GM12873 (cell line): Measurements from ENCODE around the gene GRAMD2A.

Source experiments
- TF ChIP-seq, protein P1 (sequence below): IDR thresholded peaks from 2 replicates; pipeline ENCODE4 v1.5.1; 2012; ENCODE audit warnings: low read depth, mild to moderate bottlenecking, moderate library complexity, low read length, control low read depth; ENCODE audit not compliant: insufficient read depth; ENCODE audit errors: missing control alignments

Gene GRAMD2A

DNA sequence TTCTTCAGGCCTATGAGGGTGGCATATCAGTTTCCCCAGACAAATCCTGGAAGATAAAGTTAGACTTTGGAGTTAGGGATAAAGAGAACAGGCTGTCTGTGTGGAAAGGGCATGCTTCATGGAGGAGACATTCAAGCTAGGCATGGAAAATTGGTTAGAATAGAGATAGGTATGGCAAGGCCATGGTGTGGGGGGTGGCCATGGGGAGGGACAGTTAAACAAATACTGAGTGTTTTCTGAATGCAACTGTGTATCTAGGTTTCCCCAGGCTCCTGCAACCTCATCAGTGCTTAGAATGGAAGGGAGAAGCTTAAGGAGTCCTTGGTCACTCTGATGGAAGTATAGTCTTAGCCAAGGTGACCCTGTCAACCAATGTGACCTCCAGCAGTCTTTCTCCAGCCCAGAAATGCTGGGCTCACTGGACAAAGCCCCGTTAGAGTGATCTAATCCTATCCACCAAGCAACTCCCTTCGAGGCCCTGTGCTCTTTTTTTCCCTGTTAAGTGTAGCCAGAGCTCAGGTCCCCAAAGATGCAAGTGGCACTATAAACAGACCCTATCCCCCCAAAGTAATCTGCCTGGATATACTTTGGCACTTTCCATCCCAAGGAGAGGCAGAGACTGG lies 38.9 kb upstream of the GRAMD2A start:
- TF ChIP-seq, protein P1, sequence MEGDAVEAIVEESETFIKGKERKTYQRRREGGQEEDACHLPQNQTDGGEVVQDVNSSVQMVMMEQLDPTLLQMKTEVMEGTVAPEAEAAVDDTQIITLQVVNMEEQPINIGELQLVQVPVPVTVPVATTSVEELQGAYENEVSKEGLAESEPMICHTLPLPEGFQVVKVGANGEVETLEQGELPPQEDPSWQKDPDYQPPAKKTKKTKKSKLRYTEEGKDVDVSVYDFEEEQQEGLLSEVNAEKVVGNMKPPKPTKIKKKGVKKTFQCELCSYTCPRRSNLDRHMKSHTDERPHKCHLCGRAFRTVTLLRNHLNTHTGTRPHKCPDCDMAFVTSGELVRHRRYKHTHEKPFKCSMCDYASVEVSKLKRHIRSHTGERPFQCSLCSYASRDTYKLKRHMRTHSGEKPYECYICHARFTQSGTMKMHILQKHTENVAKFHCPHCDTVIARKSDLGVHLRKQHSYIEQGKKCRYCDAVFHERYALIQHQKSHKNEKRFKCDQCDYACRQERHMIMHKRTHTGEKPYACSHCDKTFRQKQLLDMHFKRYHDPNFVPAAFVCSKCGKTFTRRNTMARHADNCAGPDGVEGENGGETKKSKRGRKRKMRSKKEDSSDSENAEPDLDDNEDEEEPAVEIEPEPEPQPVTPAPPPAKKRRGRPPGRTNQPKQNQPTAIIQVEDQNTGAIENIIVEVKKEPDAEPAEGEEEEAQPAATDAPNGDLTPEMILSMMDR: no peak

DNA sequence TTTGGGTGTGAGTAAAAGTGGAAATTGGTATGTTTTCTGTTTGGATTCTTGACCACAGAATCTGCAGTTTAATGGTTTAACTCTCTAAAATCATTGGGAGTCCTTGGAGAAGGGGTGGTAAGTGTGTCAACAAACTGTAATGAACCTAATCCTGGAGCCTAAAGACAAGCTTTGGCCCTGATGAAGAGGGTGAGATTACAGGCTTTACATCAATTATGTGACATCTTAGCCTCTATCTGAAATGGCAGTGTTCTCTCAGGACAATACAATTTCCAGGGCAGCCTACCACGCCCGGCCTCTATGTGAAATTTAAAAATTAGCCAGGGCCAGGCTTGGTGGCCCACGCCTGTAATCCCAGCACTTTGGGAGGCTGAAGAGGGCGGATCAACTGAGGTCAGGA lies 37.7 kb upstream of the GRAMD2A start:
- TF ChIP-seq, protein P1: no peak

DNA sequence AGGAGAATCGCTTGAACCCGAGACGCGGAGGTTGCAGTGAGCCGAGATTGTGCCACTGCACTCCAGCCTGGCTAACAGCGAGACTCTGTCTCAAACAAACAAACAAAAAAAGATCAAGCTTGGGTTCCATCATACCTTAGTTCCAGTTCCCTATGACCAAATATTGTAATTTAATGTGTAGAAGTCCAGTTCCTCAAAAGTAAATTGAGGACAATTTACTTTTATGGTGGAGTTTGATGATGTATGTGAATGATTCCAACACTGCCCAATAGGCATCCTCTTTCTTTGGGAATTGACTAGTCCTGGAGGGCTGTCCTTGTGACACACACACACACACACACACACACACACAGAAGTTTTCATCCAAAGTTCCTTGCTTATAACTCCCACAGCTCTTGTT lies 36.2 kb upstream of the GRAMD2A start:
- TF ChIP-seq, protein P1: no peak

DNA sequence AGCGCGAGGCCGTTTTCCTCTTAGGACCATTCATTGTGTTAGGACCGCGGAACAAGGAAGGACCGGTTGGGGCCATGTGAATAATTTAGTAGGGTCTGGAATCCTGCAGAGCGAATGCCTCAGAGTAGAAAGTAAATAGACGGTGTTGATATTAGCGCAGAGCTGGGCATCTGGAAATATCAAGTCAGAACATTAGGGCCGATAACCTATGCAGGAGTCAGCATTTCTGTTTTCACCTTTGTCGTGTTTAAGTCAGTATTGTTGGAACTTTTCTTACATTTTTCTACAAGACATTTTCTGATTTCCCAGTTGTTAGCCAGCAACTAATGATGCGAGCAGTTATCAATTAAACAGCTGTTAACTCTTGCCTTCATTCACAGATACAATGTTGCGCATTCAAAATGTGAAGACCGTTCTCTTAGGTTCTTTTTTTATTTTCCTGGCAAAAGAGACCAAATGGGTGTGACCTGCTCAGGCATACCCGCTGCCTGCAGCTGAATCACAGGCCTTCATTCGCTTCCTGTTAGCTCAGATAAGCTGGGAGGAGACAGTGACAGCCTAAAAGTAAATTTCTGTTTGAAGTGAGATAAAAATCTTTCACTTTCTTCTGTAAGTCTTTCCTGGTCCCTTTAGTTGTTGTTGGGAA lies 34.4 kb upstream of the GRAMD2A start:
- TF ChIP-seq, protein P1: no peak

DNA sequence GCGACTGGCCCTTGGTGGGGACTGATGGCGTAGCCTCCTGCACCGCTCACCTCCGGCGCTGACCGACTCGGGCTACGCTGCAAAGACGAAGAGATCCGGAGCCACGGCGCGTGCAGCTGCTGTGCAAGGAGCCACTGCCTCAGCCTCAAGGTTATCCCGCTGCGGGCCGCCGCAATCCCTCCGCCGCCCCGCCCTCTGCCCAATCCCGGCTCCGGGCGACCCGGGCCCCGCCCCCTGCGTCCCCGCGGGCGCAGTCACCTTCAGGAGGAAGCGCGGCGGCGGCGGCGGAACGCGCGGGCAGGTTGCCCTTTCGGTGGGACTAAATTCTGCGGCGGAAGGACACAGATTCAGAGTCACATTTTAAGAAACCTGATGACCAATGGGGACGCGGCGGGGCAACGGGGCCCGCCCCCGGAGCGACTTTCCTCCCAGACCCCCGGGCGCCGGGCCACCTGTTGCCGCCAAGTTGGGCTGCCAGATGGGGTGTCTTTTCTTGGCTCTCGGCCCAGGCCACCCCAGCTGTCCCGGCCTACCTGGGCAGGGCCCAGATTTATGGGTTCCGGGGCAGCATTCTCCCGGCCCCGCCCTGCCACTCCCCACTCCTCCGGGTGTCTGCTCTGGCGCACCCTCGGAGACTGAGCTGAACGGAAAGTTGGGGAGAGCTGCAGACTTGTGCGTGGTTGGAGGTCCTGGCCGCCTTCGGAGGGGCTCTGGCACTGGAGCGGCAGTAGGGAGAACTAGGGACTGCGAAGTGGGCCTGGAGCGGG lies 33.7 kb upstream of the GRAMD2A start, which contains the start of gene PKM:
Gene PKM, minus strand, starts transcription at position 125 of the 767 bp plus-strand sequence. CDS start 12,093 bp downstream, outside the sequence.
- TF ChIP-seq, protein P1: no peak

DNA sequence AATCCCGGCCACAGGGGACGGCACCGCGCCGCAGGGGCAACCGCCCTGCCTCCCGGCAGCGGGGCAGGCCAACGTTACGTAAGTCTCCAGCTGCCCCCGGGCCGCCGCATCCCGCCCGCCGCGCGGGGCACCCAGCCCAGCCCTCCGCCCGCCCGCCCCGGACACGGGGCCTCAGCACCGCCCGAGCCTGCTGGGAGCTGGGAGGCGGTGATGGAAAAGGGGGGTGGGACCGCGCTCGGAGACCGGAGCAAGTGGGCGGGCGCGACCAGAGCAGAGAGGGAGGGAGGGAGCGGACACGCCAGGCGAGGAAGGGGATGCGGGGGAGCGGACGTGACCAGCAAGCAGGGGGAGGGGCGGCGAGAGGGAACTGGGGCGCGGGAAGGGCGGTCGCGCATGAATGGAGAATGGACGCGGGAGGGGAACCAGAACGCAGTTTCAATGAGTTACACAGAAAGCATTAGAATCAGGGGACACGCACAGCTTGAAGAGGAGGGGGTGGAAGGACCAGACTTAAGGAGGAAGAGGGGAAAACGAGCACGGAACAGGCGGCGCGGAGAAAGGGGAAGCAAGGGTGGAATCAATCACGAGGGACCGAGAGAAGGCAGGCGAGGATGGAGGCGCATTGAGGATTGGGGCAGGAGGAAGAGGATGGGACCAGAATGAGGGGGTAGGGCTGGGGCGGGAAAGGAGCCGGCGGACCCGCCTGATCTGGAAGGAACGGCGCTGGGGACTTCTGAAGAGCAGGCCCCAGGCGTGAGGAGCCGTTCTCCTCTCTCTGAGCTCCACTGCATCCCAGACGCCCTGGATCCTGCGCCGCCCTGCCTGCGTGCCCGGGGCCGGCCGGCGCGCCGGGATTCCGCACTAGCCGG lies 32.8 kb upstream of the GRAMD2A start:
- TF ChIP-seq, protein P1: no peak
